Mucosa of descending colon (tissue), 3 donors: ENCODE measurements around the gene JHY. TPM values are rescaled to one million over a fixed set of nuclear protein-coding genes. Genes with fewer than 3 reads are reported as not detected.

ENCODE experiments used
- ATAC-seq: fragments of 200-7000 bp; cut with Tn5 transposase; one replicate; pipeline ENCODE4 v1.9.1; 2020; ENCODE audit warnings: mild to moderate bottlenecking, moderate library complexity
- DNase-seq, 3 donors: peaks; one replicate each; pipeline ENCODE4 v3.0.0-alpha.2; 2020
- H3K36me3 ChIP-seq: fragments of 200-600 bp; one replicate; pipeline ENCODE4 v1.8.0; 2021; ENCODE audit warnings: low read depth, mild to moderate bottlenecking
- H3K4me1 ChIP-seq: fragments of 200-600 bp; one replicate; pipeline ENCODE4 v1.8.0; 2021; ENCODE audit warnings: low read depth, mild to moderate bottlenecking
- H3K4me3 ChIP-seq: fragments of 200-600 bp; one replicate; pipeline ENCODE4 v1.8.0; 2021; ENCODE audit warnings: mild to moderate bottlenecking
- H3K9me3 ChIP-seq: fragments of 200-600 bp; one replicate; pipeline ENCODE4 v1.8.0; 2021; ENCODE audit warnings: mild to moderate bottlenecking
- intact Hi-C, 2 donors: fragments of 100-400 bp; cut with DNase I in 1 of 2; cut with micrococcal nuclease in 1 of 2; formaldehyde crosslinking; loops; one replicate each; pipeline versions ENCODE4 v1.11.0 to v1.11.1; 2022; cut with DNase I, micrococcal nuclease
- total RNA-seq, 3 donors: library from RNA; stranded (reverse); fragmentation: NEBNext Ultra II Directional in 2 of 3; extraction: Animal tissue kit (Norgen Biotek cat#: 25700) in 2 of 3; gene quantifications; one replicate each; pipeline versions ENCODE4 v1.2.1 to v1.2.4, GENCODE V29; 2021 to 2023
- TF ChIP-seq, protein P1 (sequence below): fragments of 200-600 bp; IDR thresholded peaks from one replicate; pipeline ENCODE4 v1.8.0; 2022; ENCODE audit warnings: antibody characterized with exemption, mild to moderate bottlenecking
- donor health status: DM: no; HTN: no; CAD: no; lungs with moderate emphysema.
- donor health status: DM: no; HTN: no; CAD: no.
- donor health status: DM: no; HTN: yes; CAD: no.

The JHY gene
- total RNA-seq, 3 donors from 2014 or later, result 1.5 to 5.4 (median 2.4) TPM

DNA sequence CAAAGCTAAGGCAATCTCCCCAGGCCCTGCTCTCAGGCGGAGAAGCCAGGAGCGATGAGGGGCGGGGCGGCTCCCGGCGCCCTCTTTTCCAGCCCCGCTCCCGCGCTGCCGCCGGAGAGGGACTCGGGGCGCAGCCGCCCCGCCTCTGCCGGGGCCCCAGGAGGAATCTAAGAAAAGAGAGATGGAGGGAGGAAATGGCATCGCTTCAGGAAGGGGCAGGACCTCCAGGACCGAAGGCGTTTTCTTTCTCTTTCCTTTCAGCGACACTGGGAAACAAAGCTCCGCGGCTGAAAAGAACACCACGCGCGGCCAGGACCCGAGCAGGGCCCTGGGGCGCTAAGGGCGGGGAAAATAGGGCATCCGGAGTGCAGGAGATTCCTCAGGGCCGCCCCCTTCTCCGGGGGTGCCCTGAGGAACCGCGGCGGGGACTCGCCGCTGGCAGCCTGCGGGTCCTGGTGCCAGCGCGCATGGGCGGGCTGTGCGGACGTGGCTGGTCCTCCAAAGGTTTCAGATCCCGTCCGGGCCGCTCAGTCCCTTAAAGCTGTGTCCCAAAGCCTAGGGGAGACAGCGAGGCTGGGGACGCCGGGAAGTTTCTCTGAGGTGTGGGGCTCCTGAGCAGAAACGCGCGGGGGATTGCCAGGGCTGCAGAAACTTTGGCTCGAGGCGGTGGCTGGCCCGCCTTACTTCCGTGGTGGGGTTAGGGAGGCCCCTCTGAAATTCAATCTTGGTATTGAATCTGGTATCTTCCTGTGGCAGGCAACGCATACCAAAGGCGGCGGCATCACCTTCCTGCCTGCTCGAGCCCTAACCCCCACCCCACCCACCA, 101.8 kb downstream of the JHY start:
- H3K9me3 ChIP-seq, result no peaks in the 10 kb centered on the region
- ATAC-seq (peak; percentile 23), DNase-seq (no peak)

DNA sequence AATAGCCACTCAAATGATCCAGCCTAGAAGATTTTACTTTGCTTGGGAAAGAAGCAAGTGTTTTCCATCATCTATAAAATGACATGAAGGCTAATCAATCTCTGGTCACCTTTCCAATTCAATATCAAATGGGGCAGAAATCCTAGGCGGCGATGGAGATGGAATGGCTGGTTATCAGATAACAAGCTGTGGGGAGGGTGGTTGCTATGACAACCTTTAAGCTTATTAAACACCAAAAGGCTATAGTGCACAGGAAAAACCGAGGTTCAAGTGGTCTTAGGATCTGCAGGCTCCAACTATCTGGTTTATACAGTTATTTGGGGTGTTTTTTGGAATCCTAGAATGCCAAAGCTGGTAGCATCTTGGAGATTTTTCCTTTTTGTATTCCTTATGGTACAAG, 113.0 kb downstream of the JHY start:
- no peak for DNase-seq
- intact Hi-C loops, result no loop called here
- ATAC-seq, result no peak
- H3K4me1 ChIP-seq, result no peaks in the 10 kb centered on the region
- TF ChIP-seq, protein P1, sequence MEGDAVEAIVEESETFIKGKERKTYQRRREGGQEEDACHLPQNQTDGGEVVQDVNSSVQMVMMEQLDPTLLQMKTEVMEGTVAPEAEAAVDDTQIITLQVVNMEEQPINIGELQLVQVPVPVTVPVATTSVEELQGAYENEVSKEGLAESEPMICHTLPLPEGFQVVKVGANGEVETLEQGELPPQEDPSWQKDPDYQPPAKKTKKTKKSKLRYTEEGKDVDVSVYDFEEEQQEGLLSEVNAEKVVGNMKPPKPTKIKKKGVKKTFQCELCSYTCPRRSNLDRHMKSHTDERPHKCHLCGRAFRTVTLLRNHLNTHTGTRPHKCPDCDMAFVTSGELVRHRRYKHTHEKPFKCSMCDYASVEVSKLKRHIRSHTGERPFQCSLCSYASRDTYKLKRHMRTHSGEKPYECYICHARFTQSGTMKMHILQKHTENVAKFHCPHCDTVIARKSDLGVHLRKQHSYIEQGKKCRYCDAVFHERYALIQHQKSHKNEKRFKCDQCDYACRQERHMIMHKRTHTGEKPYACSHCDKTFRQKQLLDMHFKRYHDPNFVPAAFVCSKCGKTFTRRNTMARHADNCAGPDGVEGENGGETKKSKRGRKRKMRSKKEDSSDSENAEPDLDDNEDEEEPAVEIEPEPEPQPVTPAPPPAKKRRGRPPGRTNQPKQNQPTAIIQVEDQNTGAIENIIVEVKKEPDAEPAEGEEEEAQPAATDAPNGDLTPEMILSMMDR, result no peak
- H3K4me3 ChIP-seq, result no peak overlapping the region
- no peaks in the 10 kb centered on the region for H3K9me3 ChIP-seq
- H3K36me3 ChIP-seq, result no peaks in the 10 kb centered on the region

More for the DNA sequence above, 101.8 kb downstream of the JHY start:
- TF ChIP-seq, protein P1, result no peak
- Histone ChIP-seq H3K4me1 (peaks cover 10% of the 10 kb centered on the region), H3K4me3 (no peak overlapping the region), H3K36me3 (no peaks in the 10 kb centered on the region)
- intact Hi-C loops, result no loop called here

DNA sequence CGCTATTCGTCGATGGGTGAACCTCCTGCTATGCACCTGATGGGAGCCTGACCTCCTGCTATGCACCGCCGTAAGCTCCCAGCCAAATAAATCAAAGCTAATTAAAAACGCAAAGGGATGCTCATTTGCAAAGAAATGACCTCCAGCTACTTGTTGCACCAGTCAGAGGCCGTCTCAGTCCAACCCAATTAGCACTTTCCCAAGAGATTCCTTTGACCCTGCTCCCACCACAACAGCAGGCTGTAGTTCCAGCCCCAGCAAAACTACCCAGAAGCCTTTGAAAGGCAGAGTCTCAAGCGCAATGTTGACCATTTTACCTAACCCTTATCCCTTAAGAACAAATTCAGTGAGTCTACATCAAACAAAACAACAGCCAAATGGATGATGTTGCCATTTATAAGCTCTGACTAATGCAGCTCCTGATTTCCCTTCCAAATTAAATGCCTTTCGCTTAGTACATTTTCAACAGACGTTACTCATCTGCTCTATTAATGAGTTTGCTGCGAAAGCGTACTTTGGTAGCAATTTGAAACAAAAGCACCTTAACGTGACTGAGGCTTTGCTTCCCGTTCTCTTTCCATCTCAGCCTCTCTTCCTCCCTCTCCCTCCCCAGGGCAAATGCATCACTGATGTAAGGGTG, 116.3 kb downstream of the JHY start:
- TF ChIP-seq, protein P1, result no peak
- intact Hi-C loops, result no loop called here
- no peak for ATAC-seq
- Histone ChIP-seq H3K4me3 (no peak overlapping the region), H3K36me3 (no peaks in the 10 kb centered on the region), H3K4me1 (no peaks in the 10 kb centered on the region), H3K9me3 (no peaks in the 10 kb centered on the region)
- DNase-seq, result no peak

DNA sequence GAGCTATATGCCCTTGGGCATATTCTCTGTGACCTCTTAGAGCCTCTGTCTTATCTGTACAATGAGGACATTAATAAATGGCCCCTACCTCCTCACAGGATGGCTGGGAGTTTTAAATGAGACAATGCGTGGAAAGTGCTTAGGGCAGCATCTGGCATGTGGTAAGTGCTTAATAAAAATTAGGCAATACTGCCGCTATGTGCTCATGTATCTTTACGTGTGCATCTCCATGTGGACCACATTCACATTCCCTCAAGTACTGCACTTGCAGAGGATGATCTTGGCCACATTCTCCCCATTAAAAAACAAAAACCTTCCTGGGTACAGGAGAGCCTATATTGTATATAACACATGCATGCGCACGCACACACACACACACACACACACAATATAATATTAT, 118.2 kb downstream of the JHY start:
- intact Hi-C loops, result no loop called here
- DNase-seq (no peak), ATAC-seq (no peak)
- Histone ChIP-seq H3K4me1 (no peaks in the 10 kb centered on the region), H3K4me3 (no peak overlapping the region), H3K9me3 (no peaks in the 10 kb centered on the region), H3K36me3 (no peaks in the 10 kb centered on the region)
- TF ChIP-seq, protein P1, result no peak

DNA sequence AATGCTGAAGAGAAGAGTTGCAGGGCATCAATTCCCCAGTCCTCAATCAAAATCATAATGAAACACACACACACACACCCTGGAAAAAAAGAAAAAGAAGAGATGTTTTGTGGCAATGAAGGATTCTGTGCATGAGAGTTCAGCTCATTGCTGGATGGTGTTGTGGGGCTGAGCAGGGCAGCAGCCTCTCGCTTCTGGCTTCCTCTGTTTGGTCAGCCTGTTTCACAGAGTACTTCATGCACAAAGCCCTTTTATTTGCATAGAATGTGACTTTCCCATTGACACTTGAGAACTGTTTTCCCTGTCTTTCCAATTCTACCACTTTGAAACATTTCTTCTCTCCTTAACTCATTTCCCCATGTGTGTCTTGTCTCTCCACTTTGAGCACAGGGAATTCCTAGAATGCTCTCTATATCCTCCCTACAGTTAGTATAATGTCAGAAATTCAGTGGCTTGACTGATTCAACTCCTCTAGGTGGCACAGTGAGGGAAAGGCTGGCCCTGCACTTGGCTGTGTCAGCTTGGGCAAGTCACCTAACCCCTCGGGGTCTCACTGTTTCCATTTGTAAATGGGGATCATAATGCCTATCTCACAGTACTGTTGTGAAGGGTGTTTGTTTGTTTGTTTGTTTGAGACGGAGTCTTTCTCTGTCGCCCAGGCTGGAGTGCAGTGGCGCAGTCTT, 124.4 kb downstream of the JHY start:
- intact Hi-C loops, result no loop called here
- TF ChIP-seq, protein P1, result no peak
- Histone ChIP-seq H3K9me3 (no peaks in the 10 kb centered on the region), H3K36me3 (no peaks in the 10 kb centered on the region), H3K4me1 (no peaks in the 10 kb centered on the region), H3K4me3 (no peak overlapping the region)
- DNase-seq (no peak), ATAC-seq (no peak)

Other genes with a start within 250 kb of the JHY start
- gene UBASH3B, start 227.0 kb upstream of the JHY start, total RNA-seq, result 1 to 10 TPM; 3.5 to 5.9 (median 3.9) TPM
- gene CRTAM, start 44.3 kb upstream of the JHY start, total RNA-seq, result under 1 TPM; 0.26 to 0.87 (median 0.38) TPM
- not detected for gene BSX, start 99.1 kb downstream of the JHY start, total RNA-seq
- 100 to 1,000 TPM; 496 to 909 (median 797) TPM for gene HSPA8, start 179.4 kb downstream of the JHY start, total RNA-seq